ENCODE measurements around the gene SEZ6L. TPM values are rescaled to one million over a fixed set of nuclear protein-coding genes. Genes with fewer than 3 reads are reported as not detected.

SEZ6L gene
- total RNA-seq, 4 donors from 2014 or later: under 0.01 TPM; not detected in 3

DNA sequence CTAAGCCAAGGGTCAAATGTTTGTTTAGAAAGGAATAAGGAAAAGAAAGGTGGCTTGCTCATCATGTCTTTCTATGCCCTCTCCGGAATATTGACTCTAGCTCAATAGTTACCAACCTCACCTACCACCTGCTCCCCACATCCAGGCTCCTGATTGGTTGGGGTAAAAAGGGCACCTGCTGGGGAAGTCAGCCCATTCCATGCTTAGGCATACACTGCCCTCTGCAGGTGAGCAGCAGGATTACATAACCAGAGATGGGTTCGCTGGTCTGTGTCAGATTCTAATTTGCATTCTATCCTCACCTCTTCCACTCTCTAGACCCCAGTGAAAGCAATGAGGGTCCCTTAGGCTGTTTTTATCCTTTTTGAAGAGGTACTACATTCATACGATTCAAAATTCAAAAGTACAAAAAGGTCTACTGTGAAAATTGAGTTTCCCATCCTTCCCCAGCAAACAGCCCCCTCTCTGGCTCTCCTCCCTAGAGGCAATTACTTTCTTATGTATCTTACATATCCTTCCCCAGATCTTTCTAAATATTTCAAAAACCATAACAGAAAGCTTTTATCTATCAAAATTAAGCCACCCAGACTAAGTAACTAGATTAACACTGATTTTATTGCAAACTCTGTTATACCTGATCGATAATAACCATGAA lies 161.8 kb downstream of the SEZ6L start:
- no peak overlapping the region for H3K4me3 ChIP-seq
- DNase-seq: no peak
- H3K9me3 ChIP-seq: no peaks in the 10 kb centered on the region
- 28% methylated on average over 4 of the region's 4 CpGs for WGBS, 2 donors
- H3K36me3 ChIP-seq: no peaks in the 10 kb centered on the region
- no peaks in the 10 kb centered on the region for H3K4me1 ChIP-seq
- intact Hi-C loops (cut with DNase I): no loop called here
- no peak overlapping the region for H3K27ac ChIP-seq
- H3K27me3 ChIP-seq: peaks cover 0 to 47% (median 0%) of the 10 kb centered on the region in 4 donors
- no peak for TF ChIP-seq POLR2A (IDR thresholded peaks at IDR 0.05)
- TF ChIP-seq, protein P1, sequence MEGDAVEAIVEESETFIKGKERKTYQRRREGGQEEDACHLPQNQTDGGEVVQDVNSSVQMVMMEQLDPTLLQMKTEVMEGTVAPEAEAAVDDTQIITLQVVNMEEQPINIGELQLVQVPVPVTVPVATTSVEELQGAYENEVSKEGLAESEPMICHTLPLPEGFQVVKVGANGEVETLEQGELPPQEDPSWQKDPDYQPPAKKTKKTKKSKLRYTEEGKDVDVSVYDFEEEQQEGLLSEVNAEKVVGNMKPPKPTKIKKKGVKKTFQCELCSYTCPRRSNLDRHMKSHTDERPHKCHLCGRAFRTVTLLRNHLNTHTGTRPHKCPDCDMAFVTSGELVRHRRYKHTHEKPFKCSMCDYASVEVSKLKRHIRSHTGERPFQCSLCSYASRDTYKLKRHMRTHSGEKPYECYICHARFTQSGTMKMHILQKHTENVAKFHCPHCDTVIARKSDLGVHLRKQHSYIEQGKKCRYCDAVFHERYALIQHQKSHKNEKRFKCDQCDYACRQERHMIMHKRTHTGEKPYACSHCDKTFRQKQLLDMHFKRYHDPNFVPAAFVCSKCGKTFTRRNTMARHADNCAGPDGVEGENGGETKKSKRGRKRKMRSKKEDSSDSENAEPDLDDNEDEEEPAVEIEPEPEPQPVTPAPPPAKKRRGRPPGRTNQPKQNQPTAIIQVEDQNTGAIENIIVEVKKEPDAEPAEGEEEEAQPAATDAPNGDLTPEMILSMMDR (IDR thresholded peaks at IDR 0.05): peak; percentile 31 to 85 (median 76)

DNA sequence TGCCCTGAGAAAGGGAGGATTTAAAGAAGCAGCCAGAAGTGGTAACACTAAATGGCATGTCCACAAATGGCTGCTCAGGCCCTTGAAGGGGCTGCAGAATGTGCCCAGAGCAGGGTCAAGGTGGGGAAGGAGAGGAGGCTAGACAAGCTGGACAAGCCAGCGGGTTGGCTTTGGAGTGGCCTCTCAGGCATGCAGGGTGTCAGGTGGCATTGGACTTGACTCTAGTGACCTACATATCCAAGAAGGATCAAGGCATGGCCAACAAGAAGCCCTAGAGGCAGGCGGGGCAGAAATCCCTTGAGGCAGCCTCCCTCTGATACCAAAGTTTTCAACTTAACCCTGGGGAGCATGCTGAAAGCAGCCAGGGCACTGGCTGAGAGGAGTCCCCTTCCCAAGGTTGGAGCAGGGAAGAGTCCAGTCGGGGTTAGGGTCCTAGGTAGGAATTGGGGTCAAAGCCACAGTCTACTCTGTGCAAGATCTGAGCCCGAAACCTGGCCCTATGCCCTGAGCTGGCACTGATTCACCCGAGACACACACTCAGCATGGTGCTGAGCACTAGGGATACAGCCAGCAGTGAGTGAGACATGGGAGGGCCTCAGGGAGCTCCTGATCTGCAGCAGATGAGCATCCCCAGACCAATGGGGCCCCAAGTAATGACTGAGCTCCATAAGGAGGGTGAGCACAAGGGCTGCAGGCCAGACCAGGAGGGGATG lies 164.0 kb downstream of the SEZ6L start:
- peaks cover 0 to 53% (median 0%) of the 10 kb centered on the region in 4 donors for H3K27me3 ChIP-seq
- no peak overlapping the region for H3K27ac ChIP-seq
- H3K9me3 ChIP-seq: no peaks in the 10 kb centered on the region
- H3K4me3 ChIP-seq: no peak overlapping the region
- no peak for DNase-seq
- no peaks in the 10 kb centered on the region for H3K4me1 ChIP-seq
- intact Hi-C loops (cut with DNase I): no loop called here
- no peaks in the 10 kb centered on the region for H3K36me3 ChIP-seq
- 47 to 67% methylated on average over 3 to 4 of the region's 5 CpGs for WGBS, 2 donors
- TF ChIP-seq, protein P1 (IDR thresholded peaks at IDR 0.05): no peak
- TF ChIP-seq POLR2A (IDR thresholded peaks at IDR 0.05): no peak

DNA sequence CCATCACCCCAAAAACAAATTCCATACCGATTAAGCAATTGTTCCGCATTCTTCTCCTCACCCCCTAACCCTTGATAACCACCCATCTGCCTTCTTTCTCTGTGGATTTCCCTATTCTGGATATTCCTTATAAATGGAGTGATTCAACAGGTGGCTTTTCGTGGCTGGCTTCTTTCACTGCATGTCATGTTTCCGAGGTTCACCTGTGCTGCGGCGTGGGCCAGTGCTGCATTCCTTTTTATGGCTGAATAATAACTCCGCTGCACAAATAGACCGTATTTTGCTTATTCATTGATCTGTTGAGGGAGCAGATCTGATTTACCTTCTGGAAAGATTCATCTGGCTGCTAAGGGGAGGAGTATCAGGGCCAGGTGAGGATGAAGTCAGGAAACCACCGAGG lies 165.0 kb downstream of the SEZ6L start:
- H3K4me1 ChIP-seq: no peaks in the 10 kb centered on the region
- 76 to 81% methylated on average over 9 of the region's 9 CpGs for WGBS, 2 donors
- DNase-seq: no peak
- H3K36me3 ChIP-seq: no peaks in the 10 kb centered on the region
- H3K4me3 ChIP-seq: no peak overlapping the region
- peaks cover 0 to 60% (median 0%) of the 10 kb centered on the region in 4 donors for H3K27me3 ChIP-seq
- intact Hi-C loops (cut with DNase I): no loop called here
- no peaks in the 10 kb centered on the region for H3K9me3 ChIP-seq
- TF ChIP-seq, protein P1 (IDR thresholded peaks at IDR 0.05): no peak
- no peak for TF ChIP-seq POLR2A (IDR thresholded peaks at IDR 0.05)
- no peak overlapping the region for H3K27ac ChIP-seq

DNA sequence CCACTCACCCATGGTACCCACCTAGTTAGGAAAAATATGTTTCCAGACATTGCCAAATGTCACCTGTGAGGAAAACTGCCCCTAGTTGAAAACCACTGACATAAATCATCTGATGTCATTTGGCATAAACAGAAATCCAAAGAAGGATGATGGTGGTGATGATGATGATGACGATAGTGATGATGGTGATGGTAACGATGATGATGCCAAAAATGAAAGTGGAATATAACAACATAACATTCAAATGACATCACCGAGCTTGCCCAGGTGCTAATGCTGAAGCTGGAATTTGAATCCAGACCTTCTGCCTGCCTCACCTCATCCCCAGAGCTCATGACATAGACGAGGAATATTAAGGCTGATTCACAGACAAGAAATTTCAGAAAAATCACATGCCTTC lies 167.5 kb downstream of the SEZ6L start:
- intact Hi-C loops (cut with DNase I): no loop called here
- TF ChIP-seq, protein P1 (IDR thresholded peaks at IDR 0.05): no peak
- TF ChIP-seq POLR2A (IDR thresholded peaks at IDR 0.05): no peak
- H3K36me3 ChIP-seq: no peaks in the 10 kb centered on the region
- H3K27ac ChIP-seq: no peak overlapping the region
- no peaks in the 10 kb centered on the region for H3K4me1 ChIP-seq
- 58 to 78% methylated on average over 4 of the region's 4 CpGs for WGBS, 2 donors
- peaks cover 0 to 83% (median 0%) of the 10 kb centered on the region in 4 donors for H3K27me3 ChIP-seq
- no peak for DNase-seq
- no peak overlapping the region for H3K4me3 ChIP-seq
- H3K9me3 ChIP-seq: no peaks in the 10 kb centered on the region

DNA sequence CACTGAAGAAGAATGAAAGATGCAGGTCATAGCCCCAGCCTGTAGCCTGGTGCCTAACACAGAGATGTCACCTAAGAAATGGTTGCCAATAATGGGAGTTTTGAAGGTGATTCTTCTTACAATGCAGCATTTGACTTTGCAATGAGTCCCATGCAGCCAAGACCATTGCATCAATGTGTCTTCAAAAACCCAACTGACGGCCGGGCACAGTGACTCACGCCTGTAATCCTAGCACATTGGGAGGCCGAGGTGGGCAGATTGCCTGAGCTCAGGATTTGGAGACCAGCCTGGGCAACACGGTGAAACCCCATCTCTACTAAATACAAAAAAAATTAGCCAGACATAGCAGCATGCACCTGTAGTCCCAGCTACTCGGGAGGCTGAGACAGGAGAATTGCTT lies 170.5 kb downstream of the SEZ6L start:
- DNase-seq: no peak
- 64 to 69% methylated on average over 5 to 6 of the region's 6 CpGs for WGBS, 2 donors
- intact Hi-C loops (cut with DNase I): no loop called here
- TF ChIP-seq POLR2A (IDR thresholded peaks at IDR 0.05): no peak
- TF ChIP-seq, protein P1 (IDR thresholded peaks at IDR 0.05): no peak
- peaks cover 0 to 81% (median 0%) of the 10 kb centered on the region in 4 donors for H3K27me3 ChIP-seq
- no peak overlapping the region for H3K27ac ChIP-seq
- H3K9me3 ChIP-seq: no peaks in the 10 kb centered on the region
- H3K4me3 ChIP-seq: no peak overlapping the region
- H3K4me1 ChIP-seq: no peaks in the 10 kb centered on the region
- no peaks in the 10 kb centered on the region for H3K36me3 ChIP-seq
